LoVo (cell line): ENCODE measurements around the gene CYRIA.

ENCODE experiments used
- DNase-seq: peaks from one replicate; pipeline ENCODE4 v3.0.0-alpha.2; 2016; ENCODE audit warnings: low spot score

The CYRIA gene

DNA sequence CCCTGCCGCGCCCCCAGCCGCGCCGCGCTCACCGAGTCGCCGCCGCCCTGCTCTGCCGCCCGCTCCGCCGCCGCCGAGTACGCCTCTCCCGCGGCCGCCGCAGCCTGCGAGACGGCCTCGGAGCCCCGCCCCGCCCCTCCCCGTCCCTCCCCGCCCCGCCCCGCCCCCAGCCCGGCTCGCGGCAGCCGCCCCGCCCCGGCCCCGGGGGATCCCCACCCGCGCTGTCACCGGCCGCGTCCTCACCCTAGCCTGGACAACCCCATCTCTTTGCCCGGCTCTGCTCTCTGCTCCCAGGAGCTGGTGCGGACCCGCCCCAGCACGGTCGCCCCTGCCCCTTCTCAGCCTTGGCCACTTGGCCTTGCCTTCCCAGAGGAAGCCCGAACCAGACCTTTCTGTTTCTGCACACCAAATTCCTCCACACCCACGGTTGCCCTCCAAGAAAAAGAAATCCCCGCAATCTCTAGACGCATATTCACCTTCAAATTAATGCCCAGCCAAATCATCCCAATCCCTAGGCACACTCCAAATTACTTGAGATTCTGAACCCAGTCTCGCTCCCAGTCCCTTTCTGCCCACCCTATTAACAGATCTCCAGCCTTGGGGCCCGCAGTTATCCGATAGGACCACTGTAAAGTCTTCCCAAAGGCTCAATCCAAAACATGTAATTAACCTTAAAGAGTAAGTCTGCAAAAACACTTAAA, at the start of gene CYRIA:
Gene CYRIA, minus strand, starts transcription at position 87 of the 701 bp plus-strand sequence. CDS start 77,715 bp downstream, outside the sequence.
- DNase-seq: peak; percentile 42

DNA sequence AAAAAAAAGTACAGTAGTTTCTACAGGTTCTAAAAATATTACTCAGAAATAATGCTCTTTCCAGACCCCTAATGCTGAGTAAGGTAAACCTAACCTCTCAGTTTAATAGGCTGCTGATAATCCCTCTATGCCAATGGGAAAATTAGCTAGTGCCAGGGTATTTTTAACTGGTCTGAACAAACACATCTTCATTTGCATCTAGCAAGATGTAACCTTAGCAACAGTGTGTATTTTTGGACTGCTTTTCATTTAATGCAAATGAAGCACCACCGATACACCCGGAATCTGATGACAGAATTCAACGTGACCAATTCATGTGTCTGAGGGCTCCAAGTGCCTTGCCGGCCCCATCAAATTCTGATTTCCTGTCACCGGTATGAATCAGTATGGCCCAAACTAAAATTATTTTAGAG, 47.4 kb upstream of the CYRIA start:
- DNase-seq: no peak

DNA sequence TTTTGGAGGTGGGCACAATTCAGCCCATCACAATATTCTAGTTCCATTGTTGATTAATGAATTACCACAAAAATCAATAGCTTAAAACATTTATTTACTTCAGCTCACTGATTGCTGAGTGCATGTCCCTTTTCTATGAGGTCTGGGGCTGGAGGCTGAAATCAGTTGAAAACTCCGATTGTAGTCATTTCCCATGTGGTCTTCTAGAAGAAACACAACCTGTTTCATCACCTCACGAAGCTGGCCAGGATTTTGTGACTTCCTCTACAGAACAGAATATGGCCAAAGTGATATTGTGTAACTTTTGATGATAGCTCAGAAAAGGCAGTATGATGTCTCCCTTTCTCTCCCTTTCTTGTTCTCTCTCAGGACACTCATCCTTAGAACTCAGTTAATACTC, 44.1 kb upstream of the CYRIA start:
- no peak for DNase-seq

DNA sequence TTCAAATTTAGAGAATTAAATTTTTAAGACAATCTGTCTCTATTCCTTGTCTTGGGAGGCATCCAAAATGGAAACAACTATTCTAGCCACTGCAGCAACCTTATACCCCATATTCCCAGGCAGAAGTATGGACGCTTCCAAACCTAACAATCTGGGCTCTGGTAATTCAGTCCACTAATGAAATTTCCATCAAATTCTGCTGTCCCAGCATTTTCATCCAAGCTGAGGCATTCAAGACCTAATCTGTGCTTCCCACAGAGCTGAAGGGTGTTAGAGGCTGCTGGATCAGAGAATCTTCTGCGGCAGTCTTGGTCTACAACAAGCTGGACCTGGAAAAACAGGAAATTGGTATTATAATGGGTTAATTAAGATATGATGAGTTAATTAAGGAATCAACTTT, 42.5 kb upstream of the CYRIA start:
- no peak for DNase-seq

DNA sequence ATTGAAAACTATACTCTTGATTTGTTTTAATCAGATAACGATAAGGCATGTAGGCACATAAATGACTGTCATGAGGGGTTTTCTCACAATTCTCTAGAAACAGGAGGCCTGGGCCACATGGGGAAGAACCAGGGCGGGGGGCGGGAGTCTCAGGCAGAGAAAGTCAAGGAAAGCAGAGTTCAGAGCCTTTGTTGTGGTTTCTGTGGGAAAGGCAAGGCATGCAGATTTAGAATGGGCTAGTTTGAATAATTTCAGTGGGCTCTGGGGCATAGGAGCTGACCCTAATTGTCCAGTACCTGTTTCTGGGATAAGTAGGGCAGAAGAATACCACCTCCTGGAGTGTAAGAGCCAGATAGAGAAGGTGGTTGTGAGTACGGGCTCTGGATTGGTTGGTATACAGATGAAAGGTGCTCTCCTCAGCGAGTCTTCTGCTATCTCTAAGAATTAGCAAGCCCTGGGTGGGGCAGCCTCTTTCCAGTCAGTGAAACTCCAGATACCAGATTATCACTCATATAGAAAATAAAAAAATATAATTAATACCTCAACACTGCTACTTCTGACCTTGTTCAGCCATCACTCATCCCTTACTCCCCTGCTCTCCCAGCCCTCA, 41.5 kb upstream of the CYRIA start:
- no peak for DNase-seq

DNA sequence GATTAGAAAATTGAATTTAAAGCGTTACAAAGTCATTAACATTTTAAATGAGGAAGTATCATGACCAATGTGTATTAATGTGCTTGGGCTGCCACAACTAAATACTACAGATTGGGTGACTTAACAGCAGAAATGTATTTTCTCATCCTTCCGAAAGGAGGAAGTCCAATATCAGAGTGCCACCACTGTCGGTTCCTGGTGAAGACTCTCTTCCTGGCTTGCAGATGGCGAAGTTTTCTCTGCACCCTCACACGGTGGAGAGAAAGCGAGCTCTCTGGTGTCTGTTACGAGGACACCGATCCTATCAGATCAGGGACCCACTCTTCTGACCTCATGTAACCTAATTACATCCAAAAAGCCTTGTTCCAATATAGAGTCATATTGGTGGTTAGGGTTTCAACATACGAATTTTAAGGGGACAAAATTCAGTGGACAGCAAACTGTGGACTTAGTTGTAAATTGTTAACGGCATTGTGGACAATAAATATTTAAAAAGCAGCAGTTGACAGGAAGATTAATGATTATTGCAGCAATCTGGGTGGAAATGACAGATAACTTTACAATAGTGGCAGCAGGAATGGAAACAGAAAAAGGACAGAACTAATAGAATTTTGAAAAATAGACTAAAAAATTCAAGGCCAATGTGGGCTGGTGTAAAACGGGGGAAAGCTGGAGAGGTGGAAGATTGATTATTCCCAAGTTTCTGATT, 35.1 kb upstream of the CYRIA start:
- no peak for DNase-seq

DNA sequence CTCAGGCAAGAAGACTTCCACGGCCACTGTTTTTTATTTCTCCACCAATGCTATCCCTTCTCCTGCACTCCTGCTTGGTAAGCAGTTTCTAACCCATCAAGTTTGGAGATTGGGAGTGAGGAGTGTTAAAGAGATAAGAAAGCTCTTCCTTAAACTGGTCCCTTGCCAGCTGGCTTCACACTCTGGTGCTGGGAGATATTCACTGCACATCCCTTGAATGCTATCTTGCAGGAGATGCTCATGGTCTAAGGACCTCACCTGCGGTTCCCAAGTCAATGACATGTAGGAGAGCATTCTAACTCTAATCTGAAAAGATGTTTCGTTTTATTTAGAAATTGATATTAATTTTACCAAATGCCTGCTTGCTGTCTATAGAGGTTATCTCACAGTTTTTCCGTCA, 28.2 kb upstream of the CYRIA start:
- no peak for DNase-seq

DNA sequence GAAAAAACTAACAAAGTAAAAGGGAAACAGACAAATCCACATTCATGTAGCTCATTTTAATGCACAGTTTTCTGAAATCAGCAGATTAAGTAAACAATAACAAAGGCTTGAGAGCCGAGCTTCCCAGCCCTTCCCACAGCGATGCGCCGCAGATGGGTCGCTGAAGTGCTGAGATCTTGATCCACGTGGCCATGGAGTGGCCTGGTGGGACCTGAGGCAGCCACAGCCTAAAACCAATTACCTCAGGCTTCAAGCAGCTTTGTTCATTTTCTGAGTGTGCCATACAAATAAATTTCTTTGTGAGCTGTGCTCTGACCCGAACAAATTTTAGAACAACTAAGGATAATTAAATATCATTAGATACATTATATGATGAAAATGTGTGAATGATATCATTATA, 25.6 kb upstream of the CYRIA start:
- no peak for DNase-seq

DNA sequence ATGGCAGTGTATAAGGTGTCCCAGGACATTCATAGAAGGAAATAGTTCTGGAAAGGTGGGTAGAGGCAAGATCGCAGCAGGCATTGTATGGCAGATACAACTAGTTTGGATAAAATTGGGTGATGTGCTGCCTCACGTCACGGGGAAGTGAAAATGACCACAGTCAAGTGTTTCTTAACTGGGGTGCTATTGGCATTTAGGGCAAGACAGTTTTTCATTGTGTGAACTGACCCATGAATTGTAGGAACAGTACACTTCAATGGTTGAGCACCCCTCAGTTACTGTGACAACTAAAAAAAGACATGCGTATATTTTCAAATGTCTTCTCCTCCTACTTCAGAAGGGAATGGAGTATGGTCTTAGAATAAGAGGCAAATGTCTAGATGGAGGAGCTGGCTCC, 22.3 kb upstream of the CYRIA start:
- no peak for DNase-seq

DNA sequence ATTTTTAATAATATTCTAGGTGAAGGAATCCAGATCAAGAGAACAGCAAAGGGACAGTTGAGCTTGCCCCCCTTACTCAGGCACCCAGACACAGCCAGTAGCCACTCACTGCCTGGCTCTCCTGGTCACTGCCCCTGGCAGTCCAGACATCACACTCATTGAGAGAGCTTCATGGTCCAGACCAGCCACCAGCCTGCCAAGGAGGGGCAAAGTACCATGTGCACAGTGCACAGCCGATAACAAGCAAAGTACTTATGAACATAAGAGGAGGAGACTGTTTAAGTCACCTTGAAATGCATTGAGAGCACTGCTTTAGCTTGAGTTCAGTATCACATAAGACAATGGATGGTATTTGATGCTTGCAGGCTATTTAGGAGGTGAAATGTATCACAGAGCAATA, 21.6 kb upstream of the CYRIA start:
- no peak for DNase-seq

DNA sequence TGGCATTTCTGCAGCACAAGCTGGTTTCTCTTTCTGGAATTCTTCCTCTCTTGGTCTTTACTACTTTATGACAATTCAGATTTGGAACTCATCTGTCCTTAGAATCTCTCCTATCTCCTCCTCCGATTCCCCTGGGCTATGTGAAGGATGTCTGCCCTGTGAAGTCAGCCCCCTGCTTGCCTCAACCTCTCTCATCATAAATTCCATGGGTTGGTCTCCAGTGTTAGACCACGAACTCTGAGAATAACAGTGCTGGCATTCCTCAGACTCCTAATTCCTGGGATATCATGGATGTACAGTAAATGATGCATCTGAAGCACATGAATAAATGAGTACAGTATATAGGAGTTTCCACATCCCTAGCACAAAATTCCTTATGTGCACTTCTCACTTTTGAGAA, 21.0 kb upstream of the CYRIA start:
- no peak for DNase-seq

DNA sequence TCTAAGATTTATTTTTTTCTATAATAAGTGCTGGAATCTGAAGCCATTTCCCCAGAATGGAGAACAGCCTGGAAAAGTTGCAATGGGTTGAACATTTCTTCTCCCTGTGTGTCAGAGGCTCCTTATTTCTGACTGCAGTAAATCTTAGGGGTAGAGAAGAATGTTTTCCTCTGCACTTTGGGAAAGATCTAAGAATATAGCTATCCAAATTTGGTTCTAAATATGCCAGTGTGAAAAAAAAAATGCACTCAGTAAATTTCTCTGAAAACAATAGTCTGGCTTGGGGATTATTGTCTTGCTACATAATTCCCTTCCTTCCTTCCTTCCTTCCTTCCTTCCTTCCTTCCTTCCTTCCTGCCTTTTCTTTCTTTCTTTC, 19.7 kb upstream of the CYRIA start:
- no peak for DNase-seq

DNA sequence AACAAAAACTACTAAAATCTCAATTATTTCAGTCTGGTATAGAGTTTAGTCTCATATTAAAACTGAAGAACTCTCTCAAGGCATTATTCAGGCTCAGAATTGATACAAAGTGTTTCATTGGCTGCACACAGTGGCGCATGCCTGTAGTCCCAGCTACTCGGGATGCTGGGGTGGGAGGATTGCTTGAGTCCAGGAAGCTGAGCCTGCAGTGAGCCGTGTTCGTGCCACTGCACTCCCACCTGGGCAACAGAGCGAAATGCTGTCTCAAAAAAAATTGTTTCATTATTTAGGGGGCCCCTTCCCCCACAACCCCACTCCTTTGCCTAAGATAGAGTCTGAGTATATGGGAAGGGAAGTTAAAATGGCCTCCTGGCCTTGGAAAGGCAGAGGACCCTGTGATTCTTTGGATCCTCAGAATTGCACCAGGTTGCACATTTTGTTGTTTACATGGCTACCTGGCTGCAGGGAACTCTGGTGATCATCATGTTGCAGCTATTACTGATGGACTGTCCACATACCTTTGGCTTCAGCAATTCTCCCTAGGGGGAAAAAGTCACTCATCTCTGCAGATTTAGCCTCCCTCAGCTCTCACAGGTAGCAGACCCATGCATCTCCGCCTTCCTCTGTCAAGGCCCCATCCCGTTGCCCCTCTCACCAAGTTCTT, 19.2 kb upstream of the CYRIA start:
- no peak for DNase-seq

DNA sequence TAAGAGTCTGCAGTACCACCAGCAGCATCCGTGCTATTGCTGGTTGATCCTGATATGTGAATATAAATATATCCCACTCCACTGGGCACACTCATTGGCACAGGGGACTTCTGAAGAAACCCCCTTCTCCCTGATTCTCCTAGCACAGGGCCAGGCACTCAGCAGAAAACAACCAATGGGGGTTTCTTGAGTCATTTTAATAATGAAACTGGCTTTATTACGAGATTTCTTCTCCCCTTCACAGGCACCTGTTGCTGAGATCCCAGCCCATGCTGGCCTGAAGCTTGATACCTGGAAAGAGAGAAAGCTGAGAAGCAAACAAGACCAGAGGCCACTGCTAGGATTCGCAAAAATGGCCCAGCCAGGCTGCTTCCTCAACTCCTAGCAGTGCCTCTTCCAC, 17.9 kb upstream of the CYRIA start:
- no peak for DNase-seq

DNA sequence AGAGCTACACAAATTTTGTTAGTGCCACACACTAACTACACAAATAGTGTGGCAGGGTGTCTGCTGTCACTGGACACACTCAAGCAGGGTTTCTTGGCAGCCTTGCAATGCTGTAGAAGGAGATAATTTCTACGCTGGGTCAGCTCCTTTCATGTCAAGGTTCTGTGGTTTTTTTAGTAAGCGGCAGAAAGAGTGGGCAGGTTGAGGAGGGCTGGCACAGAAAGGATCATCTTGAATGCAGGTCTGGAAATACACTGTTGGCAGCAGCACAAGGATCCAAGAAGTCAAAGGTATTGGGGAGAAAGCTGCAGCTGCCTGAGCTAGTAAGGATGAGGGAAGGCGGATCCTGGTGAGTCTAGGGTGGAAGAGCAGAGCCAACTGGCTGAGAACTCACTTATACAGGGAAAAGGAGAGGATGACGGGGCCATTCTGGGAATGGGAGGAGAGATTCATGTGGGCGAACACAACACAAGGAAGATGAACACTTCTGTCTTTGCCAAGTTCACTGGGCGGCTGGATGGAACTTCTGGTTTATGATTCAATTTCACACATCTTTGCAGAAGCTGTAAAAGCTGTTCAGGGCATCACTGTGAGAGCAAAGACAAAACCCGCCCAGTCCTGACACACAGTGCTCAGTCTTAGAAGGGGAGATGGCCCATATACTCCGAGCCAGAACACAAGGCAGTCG, 16.9 kb upstream of the CYRIA start:
- no peak for DNase-seq

DNA sequence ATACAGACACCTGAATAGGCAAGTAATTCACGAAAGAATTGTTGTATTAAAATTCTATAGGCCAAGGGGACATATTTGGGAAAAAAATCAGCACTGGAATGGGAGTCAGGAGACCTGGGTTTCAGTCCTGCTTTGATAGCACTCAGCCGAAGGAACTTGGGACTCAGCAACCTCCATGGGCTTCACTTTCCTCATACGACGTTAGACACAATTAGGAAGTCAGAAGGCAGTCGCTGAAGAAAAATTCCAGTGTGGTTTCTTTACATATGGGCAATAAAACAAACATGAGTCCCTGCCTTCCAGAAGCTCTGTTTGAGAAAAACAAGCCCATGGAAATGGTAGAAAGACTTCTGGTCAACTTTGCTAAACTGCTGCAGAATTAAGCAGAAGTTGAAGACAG, 15.1 kb upstream of the CYRIA start:
- DNase-seq: no peak

DNA sequence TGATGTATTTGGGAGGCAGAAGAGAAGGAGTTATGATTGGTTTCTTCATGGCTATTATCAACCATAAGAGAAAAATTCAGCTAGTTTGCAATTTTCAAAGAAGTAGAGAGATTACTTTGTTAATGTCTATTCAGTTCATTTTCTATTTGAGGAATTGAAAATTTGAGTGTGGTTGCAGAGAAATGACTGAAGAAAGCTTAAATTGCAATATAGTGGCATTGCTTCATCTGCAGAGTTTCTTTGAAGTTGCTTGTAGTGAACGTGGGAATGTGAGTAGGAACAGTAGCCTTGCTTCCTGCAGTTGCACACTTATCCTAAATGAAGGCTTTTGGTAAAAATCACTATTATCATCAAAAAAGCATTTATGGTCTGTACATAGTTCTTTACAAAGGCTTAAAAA, 14.7 kb upstream of the CYRIA start:
- DNase-seq: no peak

DNA sequence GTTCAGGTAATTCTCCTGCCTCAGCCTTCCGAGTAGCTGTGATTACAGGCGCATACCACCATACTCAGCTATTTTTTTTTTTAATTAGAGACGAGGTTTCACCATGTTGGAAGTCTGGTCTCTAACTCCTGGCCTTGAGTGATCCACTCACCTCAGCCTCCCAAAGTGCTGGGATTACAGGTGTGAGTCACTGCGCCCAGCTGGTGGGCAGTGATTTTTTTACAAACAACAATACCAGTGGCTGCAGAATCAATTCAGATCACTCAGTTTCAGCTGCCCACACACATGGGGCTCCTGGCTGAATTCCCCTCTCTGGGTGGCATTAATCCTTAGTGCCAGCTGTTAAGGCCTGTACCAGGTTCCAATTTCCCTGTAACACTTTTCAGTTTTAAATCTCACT, 13.3 kb upstream of the CYRIA start:
- no peak for DNase-seq

DNA sequence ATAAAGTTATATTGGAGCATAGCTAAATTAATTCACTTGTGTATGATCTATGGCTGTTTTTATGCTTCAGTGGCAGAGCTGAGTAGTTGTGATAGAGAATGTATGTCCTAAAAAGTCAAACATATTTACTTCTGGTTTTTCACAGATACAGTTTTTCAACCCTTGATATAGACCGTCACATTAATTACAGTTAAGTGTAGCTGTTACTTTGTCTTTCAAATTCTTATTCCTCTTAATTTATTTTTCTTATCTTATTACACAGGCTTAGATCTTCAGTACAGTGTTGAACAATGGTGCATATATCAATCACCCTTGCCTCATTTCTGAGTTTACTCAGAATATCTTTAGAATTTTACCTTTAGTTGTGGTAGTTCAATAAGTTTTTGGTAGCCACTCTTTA, 12.2 kb upstream of the CYRIA start:
- DNase-seq: no peak

DNA sequence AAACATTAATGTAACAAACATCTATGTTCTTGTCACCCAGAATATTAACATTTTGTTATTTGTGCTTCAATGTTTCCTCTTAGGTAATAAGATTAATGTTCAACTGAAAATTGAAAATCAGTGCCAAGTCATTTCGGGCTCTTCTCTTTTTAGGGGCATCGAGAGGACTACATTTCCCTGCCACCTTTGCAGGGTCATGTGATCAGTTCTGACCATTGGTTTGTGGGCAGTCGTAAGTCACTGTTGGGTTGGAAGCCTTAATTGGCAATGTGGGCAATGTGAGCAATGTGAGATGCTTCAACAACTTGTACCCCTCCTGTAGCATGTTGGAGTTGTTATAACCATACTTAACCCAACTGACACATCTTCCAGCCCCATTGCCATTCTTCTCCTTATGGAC, 10.1 kb upstream of the CYRIA start:
- DNase-seq: no peak

DNA sequence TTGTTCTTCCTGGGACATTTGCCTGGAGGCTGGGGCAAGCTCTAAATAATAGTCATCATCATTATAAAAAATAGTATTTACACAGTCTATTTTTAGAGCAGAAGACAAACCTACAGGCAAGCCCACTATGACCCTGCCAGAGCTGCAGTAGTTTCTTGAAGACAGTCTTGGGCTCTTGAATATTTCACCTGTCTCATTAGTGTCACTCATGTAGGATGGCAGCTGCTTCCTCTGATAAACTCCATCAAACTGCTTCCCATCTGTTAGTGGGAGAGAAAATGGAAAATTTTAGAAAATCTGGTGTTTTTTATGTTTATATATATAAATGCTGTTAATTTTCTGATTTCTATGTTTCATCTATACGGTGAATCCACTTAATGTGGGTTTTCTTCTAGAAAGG, 8.5 kb upstream of the CYRIA start:
- DNase-seq: no peak

DNA sequence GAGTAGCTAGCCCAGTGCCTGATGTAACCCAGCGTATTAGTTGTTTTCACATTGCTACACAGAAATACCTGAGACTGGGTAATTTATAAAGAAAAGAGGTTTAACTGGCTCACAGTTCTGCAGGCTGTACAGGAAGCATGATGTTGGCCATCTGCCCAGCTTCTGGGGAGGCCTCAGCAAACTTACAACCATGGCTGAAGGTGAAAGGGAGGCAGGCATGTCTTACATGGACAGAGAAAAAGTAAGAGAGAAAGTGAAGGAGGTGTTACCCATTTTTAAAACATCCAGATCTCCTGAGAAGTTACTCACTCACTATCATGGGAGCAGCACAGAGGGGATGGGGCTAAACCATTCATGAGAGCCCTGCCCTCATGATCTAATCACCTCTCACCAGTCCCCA, 6.1 kb upstream of the CYRIA start:
- no peak for DNase-seq

DNA sequence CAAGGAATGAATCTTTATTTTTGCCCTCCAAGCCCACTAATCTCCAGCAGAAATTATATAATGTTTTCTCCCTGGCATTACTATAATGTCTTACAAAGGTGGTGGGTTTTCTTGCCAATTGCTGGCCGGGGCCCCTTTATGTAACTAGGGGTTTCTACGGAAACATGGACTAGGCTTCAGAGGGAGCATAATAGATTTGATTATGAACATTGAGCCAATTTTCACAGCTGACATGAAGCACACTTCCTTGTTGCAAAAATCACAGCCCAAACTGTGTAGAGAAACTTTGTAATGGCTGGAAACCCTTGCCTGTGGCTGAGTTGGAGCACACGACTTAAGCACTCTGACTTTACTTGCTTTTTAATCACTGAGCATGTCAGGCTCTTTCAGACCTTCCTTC, 3.8 kb upstream of the CYRIA start:
- no peak for DNase-seq
